KMS-11 (cell line): ENCODE data around the gene CLN6.

Experiments used
- H2AFZ ChIP-seq: fragments of 200-600 bp; sonication (generic); 2 replicates; pipeline ENCODE4 v1.6.1; 2016; ENCODE audit warnings: antibody characterized with exemption, mixed run types, low read depth
- H3K27ac ChIP-seq: fragments of 200-600 bp; sonication (generic); 2 replicates; pipeline ENCODE4 v1.6.1; 2016; ENCODE audit warnings: mild to moderate bottlenecking, mixed run types
- H3K27me3 ChIP-seq: fragments of 200-600 bp; sonication (generic); 2 replicates; pipeline ENCODE4 v1.6.1; 2017; ENCODE audit warnings: mild to moderate bottlenecking, low read depth, mixed run types, moderate library complexity; ENCODE audit not compliant: insufficient read depth
- H3K36me3 ChIP-seq: fragments of 200-600 bp; sonication (generic); 2 replicates; pipeline ENCODE4 v1.6.1; 2017; ENCODE audit warnings: mild to moderate bottlenecking, mixed run types; ENCODE audit not compliant: insufficient read depth
- H3K4me1 ChIP-seq: fragments of 200-600 bp; sonication (generic); 2 replicates; pipeline ENCODE4 v1.6.1; 2016; ENCODE audit warnings: mild to moderate bottlenecking, low read depth, mixed run types; ENCODE audit not compliant: poor library complexity, severe bottlenecking
- H3K4me2 ChIP-seq: fragments of 200-600 bp; sonication (generic); 2 replicates; pipeline ENCODE4 v1.7.0; 2016; ENCODE audit warnings: mild to moderate bottlenecking, mixed run types
- H3K4me3 ChIP-seq: fragments of 200-600 bp; sonication (generic); IDR thresholded peaks from 2 replicates; pipeline ENCODE4 v1.6.1; 2017; ENCODE audit warnings: low read depth, low read length, mixed read lengths; ENCODE audit not compliant: insufficient read depth
- H3K79me2 ChIP-seq: fragments of 200-600 bp; sonication (generic); 2 replicates; pipeline ENCODE4 v1.6.1; 2016; ENCODE audit warnings: low read depth, mixed run types; ENCODE audit not compliant: insufficient read depth
- H3K9ac ChIP-seq: fragments of 200-600 bp; sonication (generic); 2 replicates; pipeline ENCODE4 v1.6.1; 2016; ENCODE audit warnings: mild to moderate bottlenecking, mixed run types
- H4K20me1 ChIP-seq: fragments of 200-600 bp; sonication (generic); 2 replicates; pipeline ENCODE4 v1.6.1; 2016; ENCODE audit warnings: mild to moderate bottlenecking, mixed run types; ENCODE audit not compliant: insufficient read depth
- CTCF ChIP-seq: fragments of 200-600 bp; sonication (generic); conservative IDR thresholded peaks from 2 replicates; pipeline ENCODE4 v1.6.1; 2017; ENCODE audit warnings: low read depth, mild to moderate bottlenecking, antibody characterized with exemption, low read length, moderate library complexity, mixed read lengths

Gene CLN6

GRCh38 chr15:68277131-68277602 is 47.6 kb upstream of the CLN6 start:
- H3K4me2 ChIP-seq, result peak overlapping the region; percentile 63
- no peaks in the 10 kb centered on the region for H3K27me3 ChIP-seq
- TF ChIP-seq CTCF, result no peak
- peaks cover 33% of the 10 kb centered on the region for H3K4me1 ChIP-seq
- H2AFZ ChIP-seq, result peak overlapping the region; percentile 98
- no peaks in the 10 kb centered on the region for H3K36me3 ChIP-seq
- H3K4me3 ChIP-seq, result no peak overlapping the region
- peak overlapping the region; percentile 90 for H3K27ac ChIP-seq
- H3K9ac ChIP-seq, result peak overlapping the region; percentile 72
- peaks cover 43% of the 10 kb centered on the region for H3K79me2 ChIP-seq
- H4K20me1 ChIP-seq, result peaks cover 17% of the 10 kb centered on the region

GRCh38 chr15:68276668-68277067 is 47.1 kb upstream of the CLN6 start:
- Histone ChIP-seq H3K9ac (peak overlapping the region; percentile 72; the same call in 1 of the 2 replicates), H3K4me3 (no peak overlapping the region), H3K36me3 (no peaks in the 10 kb centered on the region), H3K4me1 (peaks cover 28% of the 10 kb centered on the region), H3K27me3 (no peaks in the 10 kb centered on the region), H2AFZ (peak overlapping the region; percentile 98), H3K79me2 (peaks cover 38% of the 10 kb centered on the region), H4K20me1 (peaks cover 17% of the 10 kb centered on the region), H3K27ac (peak overlapping the region; percentile 90; the same call in 1 of the 2 replicates), H3K4me2 (peak overlapping the region; percentile 63; the same call in 1 of the 2 replicates)
- TF ChIP-seq CTCF, result no peak

GRCh38 chr15:68275165-68275746 is 45.7 kb upstream of the CLN6 start:
- H3K4me3 ChIP-seq, result no peak overlapping the region
- no peak overlapping the region for H3K27ac ChIP-seq
- TF ChIP-seq CTCF, result no peak
- H3K27me3 ChIP-seq, result no peaks in the 10 kb centered on the region
- peaks cover 24% of the 10 kb centered on the region for H3K79me2 ChIP-seq
- H3K9ac ChIP-seq, result no peak overlapping the region
- peaks cover 5% of the 10 kb centered on the region; the same call in 1 of the 2 replicates for H4K20me1 ChIP-seq
- H3K4me1 ChIP-seq, result peaks cover 14% of the 10 kb centered on the region
- no peak overlapping the region for H3K4me2 ChIP-seq
- H2AFZ ChIP-seq, result no peak overlapping the region
- no peaks in the 10 kb centered on the region for H3K36me3 ChIP-seq

- H3K79me2 ChIP-seq, result peaks cover 14% of the 10 kb centered on the region
- no peak for TF ChIP-seq CTCF
- H2AFZ ChIP-seq, result no peak overlapping the region
- peaks cover 9% of the 10 kb centered on the region for H3K4me1 ChIP-seq
- H3K27me3 ChIP-seq, result no peaks in the 10 kb centered on the region
- H3K4me2 ChIP-seq, result no peak overlapping the region
- no peak overlapping the region for H3K9ac ChIP-seq
- no peaks in the 10 kb centered on the region for H4K20me1 ChIP-seq
- no peaks in the 10 kb centered on the region for H3K36me3 ChIP-seq
- no peak overlapping the region for H3K27ac ChIP-seq
- H3K4me3 ChIP-seq, result no peak overlapping the region
Measured at GRCh38 chr15:68274201-68274848, 44.8 kb upstream of the CLN6 start.
